BJ (cell line): Measurements from ENCODE around the gene GDF15. TPM values are rescaled to one million over a fixed set of nuclear protein-coding genes. Genes with fewer than 3 reads are reported as not detected.
"Not testable (repeated sequence)": the region's sequence is repeated elsewhere in the genome, so short reads cannot be mapped to it uniquely, and the experiment has no call there.

Experiments
- CTCF ChIA-PET: fragments of 350-600 bp; formaldehyde crosslinking; extraction: SDS; loops from one replicate; lab custom pipeline; 2021; ENCODE audit warnings: antibody characterized with exemption, inconsistent platforms; lab: Yijun Ruan, JAX
- POLR2A ChIA-PET: fragments of 300-600 bp; sonication (Branson Sonifier 250); formaldehyde crosslinking; extraction: SDS; loops from one replicate; lab custom pipeline; 2021; ENCODE audit warnings: antibody characterized with exemption; lab: Charles Lee
- DNase-seq: peaks from one replicate; pipeline ENCODE4 v3.0.0-alpha.2; 2011; ENCODE audit warnings: low read depth
- H3K27me3 ChIP-seq: 2 replicates; pipeline ENCODE4 v1.6.0; 2011; ENCODE audit warnings: low read length; ENCODE audit not compliant: control insufficient read depth, insufficient read depth
- H3K36me3 ChIP-seq: 2 replicates; pipeline ENCODE4 v1.5.1; 2011; ENCODE audit warnings: low read length; ENCODE audit not compliant: control insufficient read depth, insufficient read depth
- H3K4me3 ChIP-seq: 2 replicates; pipeline ENCODE4 v1.5.1; 2011; ENCODE audit warnings: low read depth, mild to moderate bottlenecking, control low read depth, low read length
- CTCF ChIP-seq: IDR thresholded peaks from 2 replicates; pipeline ENCODE4 v1.5.1; 2011; ENCODE audit warnings: low read depth, mild to moderate bottlenecking, control low read depth, inconsistent platforms, low read length, moderate library complexity; ENCODE audit not compliant: insufficient read depth
- polyA plus RNA-seq: library from polyadenylated mRNA; depleted of rRNA; stranded (reverse); fragments of >200 nt; gene quantifications from 2 replicates; pipeline ENCODE4 v1.2.3, GENCODE V29; 2011

Gene GDF15
- polyA plus RNA-seq, 1 experiment, result 30.8 TPM

GRCh38 chr19:18380843-18381242, 5.1 kb upstream of the GDF15 start:
- H3K36me3 ChIP-seq, result no peaks in the 10 kb centered on the region
- TF ChIP-seq CTCF, result no peak
- no peaks in the 10 kb centered on the region for H3K27me3 ChIP-seq
- CTCF ChIA-PET, result interaction anchor here (0.6 to 2.3 kb wide), 7 partner anchors 8 to 499 kb away, joined by 3 to 18 read pairs (median 6); no protein-coding TSS in a partner anchor
- H3K4me3 ChIP-seq, result no peak overlapping the region
- POLR2A ChIA-PET, result no interaction called here
- no peak for DNase-seq

- DNase-seq, POLR2A ChIA-PET: not testable (repeated sequence)
- CTCF ChIA-PET, result interaction anchor here (2.1 to 6.2 kb wide), 2 partner anchors 15 to 19 kb away, joined by 6 to 68 read pairs; partner anchors contain the start of gene LRRC25
These were observed 2.3 kb upstream of the GDF15 start for GRCh38 chr19:18383622-18384021.

GRCh38 chr19:18384775-18385174, 1.2 kb upstream of the GDF15 start:
- H3K4me3 ChIP-seq, result no peak overlapping the region
- peaks cover 15% of the 10 kb centered on the region for H3K36me3 ChIP-seq
- ChIA-PET CTCF (interaction anchor here (0.6 to 6.2 kb wide), 2 partner anchors 14 to 44 kb away, joined by 3 to 68 read pairs; partner anchors contain the start of gene LRRC25), POLR2A (no interaction called here)
- no peaks in the 10 kb centered on the region for H3K27me3 ChIP-seq
- no peak for DNase-seq
- TF ChIP-seq CTCF, result no peak

More at GRCh38 chr19:18383622-18384021, 2.3 kb upstream of the GDF15 start:
- not testable (repeated sequence) for H3K36me3 ChIP-seq, H3K27me3 ChIP-seq, H3K4me3 ChIP-seq

- ChIA-PET POLR2A (interaction anchor here (0.8 kb wide), 1 partner anchor 57 kb away, joined by 3 read pairs; no protein-coding TSS in a partner anchor), CTCF (interaction anchor here (0.7 to 6.2 kb wide), 10 partner anchors 10 to 122 kb away, joined by 3 to 101 read pairs (median 6); partner anchors contain the start of genes LRRC25 and SSBP4)
- no peak for TF ChIP-seq CTCF
These were observed 641 bp upstream of the GDF15 start for GRCh38 chr19:18385359-18385674.

GRCh38 chr19:18386543-18387271, 749 bp downstream of the GDF15 start:
- no peak for TF ChIP-seq CTCF
- no peak for DNase-seq
- CTCF ChIA-PET, result interaction anchor here (0.7 to 6.2 kb wide), 11 partner anchors 7 to 108 kb away, joined by 3 to 101 read pairs (median 10); partner anchors contain the start of genes LRRC25 and SSBP4
- Histone ChIP-seq H3K27me3 (no peaks in the 10 kb centered on the region), H3K4me3 (peak overlapping the region; percentile 81), H3K36me3 (peaks cover 16% of the 10 kb centered on the region)
- POLR2A ChIA-PET, result interaction anchor here (0.6 kb wide), 1 partner anchor 61 kb away, joined by 7 read pairs; no protein-coding TSS in a partner anchor

More at GRCh38 chr19:18385359-18385674, 641 bp upstream of the GDF15 start:
- no peak for DNase-seq
- Histone ChIP-seq H3K27me3 (no peaks in the 10 kb centered on the region), H3K4me3 (no peak overlapping the region), H3K36me3 (peaks cover 16% of the 10 kb centered on the region)
